ENCODE data around the gene RWDD4.

DNA sequence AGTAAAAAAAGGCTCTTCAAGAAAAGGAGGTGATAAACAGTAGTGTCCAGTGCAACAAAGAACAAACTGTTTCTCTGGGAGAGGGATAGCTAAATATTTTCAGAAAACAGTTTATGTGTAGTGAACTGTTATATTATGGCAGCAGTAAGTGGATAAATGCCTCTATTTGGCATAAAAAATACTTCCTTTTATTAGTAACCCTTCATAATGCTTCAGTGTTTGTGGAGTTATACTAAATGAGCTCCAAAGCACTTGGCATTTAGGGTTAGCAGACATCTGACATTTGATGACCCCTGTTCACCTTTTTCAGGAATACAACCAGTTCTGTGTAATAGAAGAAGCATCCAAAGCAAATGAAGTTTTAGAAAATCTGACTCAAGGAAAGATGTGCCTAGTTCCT is 32.0 kb upstream of the RWDD4 start:
- TF ChIP-seq POLR2AphosphoS2 (IDR thresholded peaks at IDR 0.05; ENCODE audit: low read length) (no peak), TARDBP (IDR thresholded peaks at IDR 0.05) (no peak), EP300 (IDR thresholded peaks at IDR 0.05; ENCODE audit: low read length) (no peak), ETS2 (tag; IDR thresholded peaks at IDR 0.05; ENCODE audit: borderline replicate concordance, poor library complexity, severe bottlenecking) (no peak), NCOA4 (IDR thresholded peaks at IDR 0.05; ENCODE audit: partially characterized antibody) (no peak)
